ENCODE results near the gene OVAAL. TPM values are rescaled to one million over a fixed set of nuclear protein-coding genes. Genes with fewer than 3 reads are reported as not detected.

Gene OVAAL
- total RNA-seq, 1 donor from 2014 or later = 2.0 TPM

DNA sequence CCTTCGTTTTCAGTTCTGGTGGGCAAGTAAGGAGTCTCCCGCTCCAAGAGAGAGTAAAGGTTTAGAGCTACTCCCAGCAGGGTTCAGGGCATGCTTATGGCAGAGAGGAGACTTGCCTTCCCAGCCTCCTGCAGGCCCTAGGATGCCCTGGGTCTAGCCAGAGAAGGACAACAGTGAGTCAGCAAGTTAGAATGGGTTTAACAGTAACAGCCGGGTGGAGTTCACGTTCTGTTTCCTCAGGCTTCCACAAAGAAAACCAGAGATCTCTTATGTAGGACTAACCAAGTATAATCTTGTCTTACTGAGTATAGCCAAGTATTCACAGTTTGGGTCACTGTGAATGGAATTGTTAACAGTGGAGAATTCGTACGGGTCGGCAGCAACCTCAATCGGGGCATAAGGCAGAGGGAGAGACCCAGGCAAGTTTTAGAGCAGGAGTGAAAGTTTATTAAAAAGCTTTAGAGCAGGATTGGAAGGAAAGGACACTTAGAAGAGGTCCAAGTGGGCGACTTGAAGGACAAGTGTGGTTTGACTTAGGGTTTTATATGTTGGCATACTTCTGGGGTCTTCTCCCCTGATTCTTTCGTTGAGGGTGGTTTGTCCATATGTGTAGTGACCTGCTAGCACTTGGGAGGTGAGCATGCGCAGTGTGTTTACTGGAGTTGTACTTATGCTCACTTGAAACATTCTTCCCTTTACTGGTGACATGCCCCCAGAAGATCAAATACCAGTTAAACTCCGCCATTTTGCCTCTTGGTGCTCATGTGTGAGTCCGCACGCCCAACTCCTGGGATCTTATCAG is 4.5 kb downstream of the OVAAL start:
- intact Hi-C loops (cut with DNase I) = no loop called here
- ATAC-seq = peak; percentile 59
- no peak for DNase-seq (ENCODE audit: missing footprints)

DNA sequence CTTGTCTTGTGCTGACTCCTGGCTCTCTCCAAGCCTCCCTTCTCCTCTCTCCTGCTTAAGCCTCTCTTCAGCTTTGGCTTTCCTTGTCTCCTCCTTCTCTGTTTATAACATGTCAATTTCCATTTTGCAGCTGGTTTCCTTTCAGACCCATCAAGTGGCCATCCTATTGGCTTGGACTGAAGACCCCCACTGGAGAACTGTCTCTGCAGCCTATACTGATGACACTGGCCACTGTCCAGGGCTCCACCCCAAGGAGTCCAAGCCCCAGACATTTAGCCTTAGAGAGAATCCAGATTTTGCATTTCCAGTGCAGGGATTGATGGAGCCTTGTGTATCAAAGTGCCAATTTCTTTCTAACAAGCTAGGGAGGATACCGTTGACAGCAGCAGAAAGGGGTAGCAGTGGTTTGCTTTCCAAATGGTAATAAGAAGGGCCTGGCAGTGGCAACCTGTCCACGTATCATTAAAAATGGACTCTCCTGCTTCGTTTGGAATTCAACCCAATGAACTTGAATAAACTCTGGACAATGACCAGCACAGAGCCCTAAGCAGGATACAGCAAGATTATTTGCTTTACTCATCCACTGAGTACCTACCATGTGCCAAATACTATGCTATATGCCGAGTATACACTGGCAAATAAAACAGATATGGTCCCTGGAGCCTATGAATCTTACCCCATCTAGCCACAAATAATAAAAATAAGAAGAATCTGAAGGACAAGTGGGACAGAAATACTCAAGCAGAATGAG is 6.5 kb downstream of the OVAAL start:
- ATAC-seq = no peak
- DNase-seq (ENCODE audit: missing footprints) = no peak

DNA sequence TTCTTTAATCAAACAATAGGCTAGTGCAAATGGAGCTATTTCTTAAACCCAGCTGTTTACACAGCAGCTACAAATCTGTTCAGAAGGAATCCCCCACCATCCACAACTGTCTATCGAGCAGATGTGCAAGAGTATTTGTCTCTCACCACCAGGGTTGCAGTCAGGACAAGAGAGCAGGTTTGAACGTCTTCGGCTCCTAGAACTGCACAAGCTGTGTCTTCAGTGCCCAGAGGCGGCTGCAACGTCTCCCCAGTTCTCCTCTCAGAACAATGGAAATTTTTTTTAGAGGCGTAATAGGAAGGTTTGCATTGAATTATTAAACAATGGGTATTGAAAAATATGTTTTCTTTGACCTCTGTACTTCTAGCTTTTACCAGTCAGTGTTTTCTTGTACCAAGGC is 7.3 kb downstream of the OVAAL start:
- ATAC-seq = no peak
- no peak for DNase-seq (ENCODE audit: missing footprints)
- intact Hi-C loops (cut with DNase I) = no loop called here

More for the DNA sequence above, 6.5 kb downstream of the OVAAL start:
- intact Hi-C loops (cut with DNase I) = no loop called here

DNA sequence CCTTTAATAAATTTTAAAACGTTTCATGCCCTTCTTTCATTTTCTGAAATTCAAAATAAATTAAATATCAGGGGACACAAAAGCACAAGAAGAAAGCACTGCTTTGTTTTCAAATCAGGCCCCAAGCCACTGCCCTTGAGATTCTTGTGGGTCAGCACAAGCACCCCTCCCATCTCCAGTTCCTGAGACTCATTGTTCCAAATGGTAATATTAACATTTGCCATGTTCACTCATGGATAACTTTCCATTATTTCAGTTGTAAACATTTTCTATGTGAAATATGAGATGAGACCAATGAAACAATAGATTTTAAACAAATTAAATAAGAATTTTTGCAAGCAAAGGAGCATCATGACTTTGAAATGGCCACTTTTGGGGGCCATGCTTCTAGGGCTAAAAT is 7.7 kb downstream of the OVAAL start:
- intact Hi-C loops (cut with DNase I) = no loop called here
- ATAC-seq (no peak), DNase-seq (ENCODE audit: missing footprints) (no peak)

DNA sequence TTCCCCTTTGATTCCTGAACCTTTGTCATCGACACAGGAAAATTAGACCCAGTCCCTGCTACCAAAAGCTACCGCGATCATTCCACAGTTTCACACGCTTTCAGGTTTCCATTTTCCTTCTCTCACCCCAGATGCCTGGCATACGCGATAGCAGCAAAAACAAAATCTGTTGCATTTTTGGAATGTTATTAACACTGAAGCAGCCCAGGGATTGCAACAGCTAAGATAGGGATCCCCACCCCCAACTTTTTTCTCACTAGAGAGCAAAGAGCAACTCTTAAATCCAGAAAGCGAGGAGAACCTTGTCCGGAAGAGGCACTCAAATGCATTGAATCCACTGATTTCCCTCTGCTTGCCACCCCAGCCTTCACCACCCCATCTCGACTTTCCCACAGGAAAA is 8.9 kb downstream of the OVAAL start:
- ATAC-seq (no peak), DNase-seq (ENCODE audit: missing footprints) (no peak)
- intact Hi-C loops (cut with DNase I) = no loop called here

DNA sequence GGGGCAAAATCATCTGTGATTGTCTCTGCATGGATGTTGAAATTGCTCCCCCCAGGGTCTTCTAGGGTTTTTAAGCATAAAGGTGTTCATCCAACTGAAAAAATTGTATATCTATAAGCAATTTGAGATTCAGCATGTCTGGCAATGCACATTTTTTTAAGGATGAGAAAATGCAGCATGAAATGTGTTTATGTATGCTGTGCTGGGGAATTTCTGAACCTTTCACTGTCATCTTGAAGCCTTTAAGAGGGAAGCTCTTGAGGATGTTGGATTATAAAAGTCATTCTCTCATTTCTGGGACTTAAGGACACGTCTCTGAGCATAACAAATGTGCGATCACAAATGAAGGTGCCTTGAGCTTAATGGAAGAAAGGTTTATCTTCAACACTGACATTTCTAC is 9.4 kb downstream of the OVAAL start:
- ATAC-seq (no peak), DNase-seq (ENCODE audit: missing footprints) (no peak)
- intact Hi-C loops (cut with DNase I) = no loop called here

DNA sequence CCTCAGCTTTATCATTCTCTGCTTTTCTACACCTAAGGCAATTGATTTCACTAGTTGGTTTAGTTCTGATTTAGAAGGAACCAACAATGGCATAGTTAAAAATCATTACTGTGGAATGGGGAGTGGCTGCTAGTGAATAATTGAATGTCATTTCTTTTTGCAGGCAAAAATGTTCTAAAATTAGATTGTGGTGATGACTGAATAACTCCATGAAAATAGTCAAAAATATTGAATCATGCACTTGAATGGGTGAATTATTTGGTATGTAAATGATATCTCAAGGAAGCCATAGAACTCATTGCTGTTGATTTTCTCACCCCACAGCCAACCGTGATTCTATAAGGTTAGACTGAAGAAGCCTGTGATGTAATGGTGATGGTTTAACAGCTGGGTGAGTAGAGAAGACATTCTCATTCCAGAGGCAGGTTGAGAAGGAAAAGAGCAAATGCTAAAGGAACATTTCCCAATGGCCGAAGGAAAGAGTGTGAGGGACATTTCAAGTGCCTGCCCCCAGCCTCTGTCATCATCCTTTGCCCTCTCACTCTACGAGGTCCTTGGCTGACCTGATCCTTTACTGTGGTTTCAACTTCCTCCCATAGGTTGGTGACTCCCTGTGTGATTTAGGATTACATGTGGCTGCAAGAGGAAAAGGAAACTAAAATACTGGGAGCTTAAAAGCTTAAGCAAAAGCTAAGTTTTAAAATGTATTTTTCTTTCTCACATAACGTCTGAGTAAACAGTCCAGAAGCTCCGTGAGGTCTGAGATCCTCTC is 12.5 kb downstream of the OVAAL start:
- no peak for DNase-seq (ENCODE audit: missing footprints)
- intact Hi-C loops (cut with DNase I) = no loop called here

DNA sequence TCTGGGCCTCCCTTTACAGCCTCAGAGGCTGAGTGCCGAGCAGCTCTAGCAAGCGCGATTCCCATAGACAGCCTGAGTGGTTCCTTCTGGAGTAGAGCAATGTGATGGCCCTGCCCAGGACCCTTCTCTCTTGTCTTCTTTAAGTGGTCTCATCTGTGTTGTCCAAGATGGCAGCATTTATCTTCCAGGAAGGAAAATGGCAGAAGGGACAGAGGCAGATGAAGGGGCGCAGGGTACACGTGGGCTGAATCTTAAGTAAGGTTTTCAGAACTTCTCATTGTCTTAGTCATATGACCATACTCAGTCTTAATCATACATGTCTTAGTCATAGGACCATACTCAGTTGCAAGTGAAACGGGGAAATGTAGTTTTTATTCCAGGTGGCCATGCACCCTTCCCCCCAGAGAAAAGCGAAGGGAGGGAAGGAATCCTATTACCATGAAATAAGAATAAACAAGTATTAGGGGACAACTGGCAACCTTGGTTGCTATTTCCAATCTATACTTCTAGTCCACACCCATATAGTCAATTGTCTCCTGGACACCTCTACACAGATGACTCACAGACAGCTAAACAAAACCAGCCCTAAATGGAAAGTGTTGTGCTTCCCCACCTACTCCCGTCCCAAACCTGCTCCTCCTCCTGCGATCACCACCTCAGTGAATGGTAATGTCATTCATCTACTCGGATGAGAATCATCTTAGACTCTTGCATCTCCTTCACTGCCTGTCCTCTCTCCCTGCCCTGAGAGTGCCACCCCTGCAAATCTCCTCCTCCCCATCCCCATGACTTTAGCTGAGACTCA is 13.3 kb downstream of the OVAAL start:
- intact Hi-C loops (cut with DNase I) = no loop called here

More for the DNA sequence above, 12.5 kb downstream of the OVAAL start:
- ATAC-seq = no peak

DNA sequence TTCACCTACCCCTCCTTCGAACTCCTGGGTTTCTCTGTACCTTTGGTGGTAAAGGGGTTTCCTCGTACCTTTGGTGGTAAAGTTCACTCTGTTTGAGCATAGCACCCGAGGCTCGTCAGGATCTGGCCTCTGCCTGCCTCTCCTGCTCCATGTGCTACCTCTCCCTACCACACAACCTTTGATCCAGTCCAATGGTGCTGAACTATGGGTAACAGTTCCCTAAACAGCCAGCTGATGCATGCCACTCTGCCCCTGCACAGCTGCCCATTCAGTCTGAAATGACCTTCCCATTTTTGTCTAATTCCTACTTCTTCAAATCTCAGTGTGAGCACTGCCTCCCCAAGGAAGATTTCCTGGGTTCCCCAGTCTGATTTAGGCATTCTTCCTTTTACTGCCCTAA is 14.0 kb downstream of the OVAAL start:
- intact Hi-C loops (cut with DNase I) = no loop called here
- DNase-seq (ENCODE audit: missing footprints) = no peak
- ATAC-seq = peak; percentile 16

More for the DNA sequence above, 13.3 kb downstream of the OVAAL start:
- DNase-seq (ENCODE audit: missing footprints) (no peak), ATAC-seq (no peak)

DNA sequence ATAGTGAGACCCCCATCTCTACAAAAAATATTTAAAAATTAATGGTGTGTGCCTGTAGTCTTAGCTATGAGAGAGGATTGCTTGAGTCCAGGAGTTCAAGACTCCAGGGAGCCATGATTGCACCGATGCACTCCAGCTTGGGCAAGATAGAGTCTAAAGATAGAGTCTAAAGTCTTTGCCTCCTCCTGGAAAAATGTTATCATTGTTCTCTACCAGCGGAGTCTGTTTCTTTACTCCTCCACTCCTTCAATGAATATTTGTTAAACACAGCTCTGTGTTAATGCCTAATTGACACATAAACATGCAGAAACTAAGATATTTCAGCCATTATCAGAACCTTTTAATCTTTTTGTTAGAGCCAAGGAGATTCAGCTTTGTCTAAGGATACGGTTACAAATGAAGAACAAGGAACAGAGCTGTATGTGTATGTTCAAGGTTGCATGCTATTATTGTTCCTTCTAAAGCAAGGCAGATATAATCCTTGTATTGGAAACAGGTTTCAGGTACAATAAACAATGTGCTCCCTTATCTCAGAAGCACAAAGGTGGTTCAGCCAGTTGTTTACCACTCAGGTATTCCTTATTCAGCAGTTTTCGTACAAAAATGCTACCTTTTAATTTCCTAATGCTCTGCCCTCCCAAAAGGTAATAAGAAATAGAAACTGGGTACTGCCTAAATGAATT is 15.4 kb downstream of the OVAAL start:
- no peak for DNase-seq (ENCODE audit: missing footprints)
- ATAC-seq = no peak
- intact Hi-C loops (cut with DNase I) = no loop called here

DNA sequence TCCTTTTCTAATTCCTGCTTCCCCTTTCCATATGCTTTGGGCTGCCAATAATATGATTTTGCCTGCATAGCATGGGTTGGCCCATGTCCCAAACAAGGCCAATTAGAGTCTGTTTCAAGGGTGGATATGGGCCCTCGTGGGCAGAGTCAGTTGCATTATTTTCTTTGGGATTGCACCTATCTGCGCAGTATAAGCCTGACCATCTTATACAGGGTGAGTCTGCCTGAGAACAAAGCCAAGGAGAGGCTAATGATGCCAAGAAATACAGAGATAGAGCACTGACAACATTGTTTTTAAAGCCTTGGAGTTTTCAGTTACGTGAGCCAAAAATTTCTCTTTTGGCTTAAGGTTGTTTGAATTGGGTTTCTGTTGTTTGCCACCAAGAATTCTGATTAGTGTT is 18.6 kb downstream of the OVAAL start:
- DNase-seq (ENCODE audit: missing footprints) = no peak
- no peak for ATAC-seq
- intact Hi-C loops (cut with DNase I) = no loop called here

DNA sequence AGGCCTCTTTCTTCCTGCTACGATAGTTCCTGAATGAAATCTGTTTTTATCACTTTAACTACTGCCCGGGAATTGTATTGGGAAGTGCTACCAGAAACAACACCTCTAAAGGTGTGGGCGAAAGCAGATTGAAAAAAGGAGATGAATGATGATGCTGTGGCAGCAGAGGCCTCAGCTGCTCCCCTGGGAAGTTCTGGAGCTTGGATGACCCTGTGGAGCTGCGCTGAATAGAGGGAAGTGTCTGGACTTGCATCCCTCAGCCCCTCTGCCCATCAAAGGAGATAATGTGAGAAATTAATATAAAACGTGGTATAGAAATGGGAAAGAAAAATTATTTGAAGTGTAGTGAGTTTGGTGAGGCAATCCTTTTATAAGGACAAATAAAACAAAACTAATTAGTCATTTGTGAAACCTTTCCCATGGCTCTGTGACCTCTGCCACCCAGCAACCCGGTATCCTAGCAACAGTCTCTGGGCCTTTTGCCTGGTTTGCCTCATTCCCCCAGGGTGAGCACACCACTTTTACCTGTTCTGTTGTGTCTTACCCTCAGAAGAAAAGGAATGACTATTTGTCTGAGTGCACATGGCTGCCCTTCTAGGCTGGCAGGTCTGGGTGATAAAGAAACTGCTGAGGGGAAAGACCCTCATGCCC is 21.3 kb downstream of the OVAAL start:
- no peak for DNase-seq (ENCODE audit: missing footprints)
- ATAC-seq = no peak
- intact Hi-C loops (cut with DNase I) = no loop called here

DNA sequence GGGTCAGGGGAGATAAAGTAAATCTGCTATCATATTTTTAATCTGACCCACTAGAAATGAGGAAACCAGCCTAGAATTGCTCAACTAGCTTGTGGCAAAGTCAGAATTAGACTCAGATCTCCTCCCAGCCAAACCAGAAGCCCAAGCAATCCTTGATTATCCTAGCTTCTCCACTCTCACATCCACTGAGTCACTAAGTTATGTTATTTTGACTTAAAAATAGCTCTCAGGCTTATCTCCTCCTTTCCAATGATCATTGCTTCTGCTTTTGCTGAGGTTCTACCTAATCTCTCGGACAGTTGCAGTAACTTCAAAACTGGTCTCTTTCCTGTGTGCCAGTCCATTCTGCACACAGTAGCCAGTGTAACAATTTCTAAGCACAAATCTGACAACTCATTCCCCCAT is 22.9 kb downstream of the OVAAL start:
- ATAC-seq (no peak), DNase-seq (ENCODE audit: missing footprints) (no peak)
- intact Hi-C loops (cut with DNase I) = no loop called here

DNA sequence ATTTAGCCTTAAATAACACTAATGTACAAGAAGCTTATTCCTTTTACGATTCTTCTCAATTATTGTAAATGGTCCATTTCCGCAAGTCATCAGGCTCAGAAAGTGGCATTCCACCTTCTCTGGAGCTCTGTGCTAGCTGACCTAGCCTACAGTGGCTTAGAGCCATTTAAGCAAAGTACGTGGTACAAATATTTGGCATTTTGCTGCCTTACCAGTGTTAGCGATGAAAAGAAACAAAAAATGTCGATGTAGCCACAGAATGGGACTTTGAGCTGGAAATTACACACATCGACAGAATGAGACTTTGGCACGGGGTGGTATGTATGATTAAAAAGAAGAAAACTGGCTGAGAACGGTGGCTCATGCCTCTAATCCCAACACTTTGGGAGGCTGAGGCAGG is 26.1 kb downstream of the OVAAL start:
- no peak for ATAC-seq
- intact Hi-C loops (cut with DNase I) = no loop called here

DNA sequence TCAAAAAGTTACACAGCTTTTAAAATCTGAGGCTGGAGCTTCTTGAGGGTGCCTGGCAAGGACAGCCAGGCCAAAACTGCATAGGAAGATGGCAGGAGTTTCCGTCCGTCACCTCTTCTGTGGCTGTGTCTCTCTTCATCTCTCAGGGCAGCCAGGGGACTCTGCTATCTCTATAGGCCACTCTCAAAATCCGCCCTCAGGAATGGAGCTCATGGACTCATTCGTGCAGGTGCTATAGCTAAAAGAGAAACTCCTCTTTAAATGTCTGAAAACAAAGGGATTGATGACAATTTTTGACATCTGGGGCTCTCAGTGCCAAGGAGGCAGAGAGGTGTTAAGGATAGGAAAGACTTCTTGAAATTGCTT is 27.2 kb downstream of the OVAAL start:
- intact Hi-C loops (cut with DNase I) = no loop called here
- ATAC-seq (no peak), DNase-seq (ENCODE audit: missing footprints) (no peak)

More for the DNA sequence above, 26.1 kb downstream of the OVAAL start:
- DNase-seq (ENCODE audit: missing footprints) = no peak

DNA sequence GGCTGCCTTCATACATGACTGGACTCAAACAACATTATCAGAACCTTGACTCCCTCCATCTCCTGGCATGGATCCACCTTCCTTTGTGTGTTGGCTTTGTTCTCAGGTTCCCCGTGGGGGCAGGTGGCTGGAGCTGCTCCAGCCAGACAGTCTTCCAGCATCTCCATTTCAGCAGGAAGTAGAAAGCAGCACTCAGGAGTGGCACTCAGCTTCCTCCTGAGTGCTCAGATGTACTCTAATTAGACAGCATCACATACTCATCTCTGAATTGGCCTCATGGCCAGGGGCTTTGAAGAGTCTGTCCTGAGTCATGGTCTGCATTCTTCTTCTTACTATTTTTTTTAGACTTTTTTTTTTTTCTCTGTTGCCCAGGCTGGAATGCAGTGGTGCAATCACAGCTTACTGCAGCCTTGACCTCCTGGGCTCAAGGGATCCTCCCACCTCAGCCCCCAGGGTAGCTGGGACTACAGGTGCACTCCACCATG is 27.9 kb downstream of the OVAAL start:
- no peak for ATAC-seq
- intact Hi-C loops (cut with DNase I) = no loop called here
- no peak for DNase-seq (ENCODE audit: missing footprints)

DNA sequence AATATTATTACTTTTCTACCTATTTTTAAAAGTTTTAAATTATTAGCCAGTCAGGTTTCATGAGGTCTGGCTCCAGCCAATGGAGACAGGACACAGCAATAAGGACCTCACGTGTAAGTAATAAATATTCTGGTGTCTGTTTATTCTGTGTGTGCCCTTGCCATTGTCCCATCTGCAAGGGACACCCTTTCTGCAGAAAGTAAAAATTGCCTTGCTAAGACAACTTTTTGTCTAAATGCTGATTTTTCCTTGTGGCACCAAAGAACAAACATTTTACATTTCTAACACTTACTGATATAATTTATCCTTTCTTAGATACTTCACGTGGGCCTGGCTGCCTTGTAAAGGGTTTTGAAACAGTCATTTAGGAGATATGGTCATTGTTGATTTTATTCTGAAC is 29.4 kb downstream of the OVAAL start:
- DNase-seq (ENCODE audit: missing footprints) (no peak), ATAC-seq (no peak)
- intact Hi-C loops (cut with DNase I) = no loop called here

DNA sequence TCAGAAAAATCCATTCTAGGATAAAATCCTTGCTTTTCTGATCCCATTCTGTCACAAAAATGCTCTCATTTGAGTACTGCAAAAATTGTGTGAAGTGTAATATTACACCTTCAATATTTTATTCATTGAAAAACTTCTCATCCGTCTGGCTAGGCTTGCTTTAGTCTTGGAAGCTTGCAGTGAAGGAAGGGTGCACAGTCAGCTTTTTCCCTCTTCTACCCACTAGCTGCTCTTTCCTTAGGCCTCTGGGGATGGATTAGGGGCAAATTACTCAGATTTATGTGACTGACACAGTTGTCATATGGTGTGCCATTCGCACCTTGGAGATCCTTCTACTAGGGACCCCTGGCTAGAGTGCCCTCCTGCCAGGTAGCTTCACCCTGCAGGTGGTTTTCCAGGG is 32.1 kb downstream of the OVAAL start:
- no peak for ATAC-seq
- intact Hi-C loops (cut with DNase I) = no loop called here

More for the DNA sequence above, 32.1 kb downstream of the OVAAL start:
- no peak for DNase-seq (ENCODE audit: missing footprints)
